Posterior cingulate gyrus (tissue), 11 donors: Measurements from ENCODE around the gene NUDT3.
"Not testable (repeated sequence)": the region's sequence is repeated elsewhere in the genome, so short reads cannot be mapped to it uniquely, and the experiment has no call there.

Source experiments
- DNase-seq, 10 donors: peaks; one replicate each; pipeline versions ENCODE4 v3.0.0 to v3.0.0-alpha.2; 2020 to 2021; ENCODE audit warnings: mixed read lengths in 3 of 10
- intact Hi-C: fragments of 100-400 bp; cut with DNase I; formaldehyde crosslinking; loops from one replicate; pipeline ENCODE4 v1.15.1; 2023

NUDT3 gene

GRCh38 chr6:34327313-34328205 lies 64.9 kb downstream of the NUDT3 start:
- intact Hi-C loops: not testable (repeated sequence)
- DNase-seq: peak in 1 of 10 donors; percentile 43

- no peak for DNase-seq
- intact Hi-C loops: no loop called here
These were observed 66.8 kb downstream of the NUDT3 start for GRCh38 chr6:34325633-34326032.

- intact Hi-C loops: no loop called here
- DNase-seq: peak in 1 of 10 donors; percentile 30
These were observed 67.6 kb downstream of the NUDT3 start for GRCh38 chr6:34324738-34325444.

- intact Hi-C loops, DNase-seq: not testable (repeated sequence)
These were observed 68.2 kb downstream of the NUDT3 start for GRCh38 chr6:34324221-34324620.

GRCh38 chr6:34323300-34323699 lies 69.2 kb downstream of the NUDT3 start:
- DNase-seq: no peak
- intact Hi-C loops: no loop called here

GRCh38 chr6:34322732-34323131 lies 69.7 kb downstream of the NUDT3 start:
- DNase-seq: no peak
- intact Hi-C loops: no loop called here

GRCh38 chr6:34321821-34322220 lies 70.6 kb downstream of the NUDT3 start:
- no peak for DNase-seq
- intact Hi-C loops: no loop called here

GRCh38 chr6:34319471-34319885 lies 73.0 kb downstream of the NUDT3 start:
- no peak for DNase-seq
- intact Hi-C loops: loop anchor here (5.0 to 10.0 kb wide), 2 partner anchors 55 to 73 kb away; partner anchors contain the start of gene NUDT3

- intact Hi-C loops: loop anchor here (5.0 to 10.0 kb wide), 2 partner anchors 56 to 74 kb away; partner anchors contain the start of gene NUDT3
- DNase-seq: no peak
These were observed 73.7 kb downstream of the NUDT3 start for GRCh38 chr6:34318499-34319470.

GRCh38 chr6:34317882-34318498 lies 74.5 kb downstream of the NUDT3 start:
- intact Hi-C loops: loop anchor here (5.0 to 10.0 kb wide), 2 partner anchors 57 to 74 kb away; partner anchors contain the start of gene NUDT3
- DNase-seq: no peak

- intact Hi-C loops: loop anchor here (5.0 to 10.0 kb wide), 2 partner anchors 58 to 75 kb away; partner anchors contain the start of gene NUDT3
- no peak for DNase-seq
These were observed 75.3 kb downstream of the NUDT3 start for GRCh38 chr6:34317172-34317477.

GRCh38 chr6:34316431-34317171 lies 75.9 kb downstream of the NUDT3 start:
- intact Hi-C loops: loop anchor here (5.0 to 10.0 kb wide), 2 partner anchors 58 to 76 kb away; partner anchors contain the start of gene NUDT3
- no peak for DNase-seq

GRCh38 chr6:34315780-34316179 lies 76.7 kb downstream of the NUDT3 start:
- no peak for DNase-seq
- intact Hi-C loops: loop anchor here (5.0 to 10.0 kb wide), 2 partner anchors 59 to 77 kb away; partner anchors contain the start of gene NUDT3

GRCh38 chr6:34315256-34315655 lies 77.2 kb downstream of the NUDT3 start:
- intact Hi-C loops: loop anchor here (5.0 to 10.0 kb wide), 2 partner anchors 60 to 77 kb away; partner anchors contain the start of gene NUDT3
- DNase-seq: no peak

GRCh38 chr6:34312259-34312658 lies 80.2 kb downstream of the NUDT3 start:
- intact Hi-C loops: loop anchor here (10.0 kb wide), 1 partner anchor 63 kb away; no protein-coding TSS in a partner anchor
- DNase-seq: no peak

- DNase-seq: no peak
- intact Hi-C loops: loop anchor here (10.0 kb wide), 1 partner anchor 64 kb away; no protein-coding TSS in a partner anchor
These were observed 81.7 kb downstream of the NUDT3 start for GRCh38 chr6:34310817-34311216.

- intact Hi-C loops: no loop called here
- no peak for DNase-seq
These were observed 84.0 kb downstream of the NUDT3 start for GRCh38 chr6:34308483-34308882.

- intact Hi-C loops: no loop called here
- DNase-seq: peak in 1 of 10 donors; percentile 23
These were observed 86.3 kb downstream of the NUDT3 start for GRCh38 chr6:34305982-34306708.
